ENCODE results near the gene SHC1.

SHC1 gene

DNA sequence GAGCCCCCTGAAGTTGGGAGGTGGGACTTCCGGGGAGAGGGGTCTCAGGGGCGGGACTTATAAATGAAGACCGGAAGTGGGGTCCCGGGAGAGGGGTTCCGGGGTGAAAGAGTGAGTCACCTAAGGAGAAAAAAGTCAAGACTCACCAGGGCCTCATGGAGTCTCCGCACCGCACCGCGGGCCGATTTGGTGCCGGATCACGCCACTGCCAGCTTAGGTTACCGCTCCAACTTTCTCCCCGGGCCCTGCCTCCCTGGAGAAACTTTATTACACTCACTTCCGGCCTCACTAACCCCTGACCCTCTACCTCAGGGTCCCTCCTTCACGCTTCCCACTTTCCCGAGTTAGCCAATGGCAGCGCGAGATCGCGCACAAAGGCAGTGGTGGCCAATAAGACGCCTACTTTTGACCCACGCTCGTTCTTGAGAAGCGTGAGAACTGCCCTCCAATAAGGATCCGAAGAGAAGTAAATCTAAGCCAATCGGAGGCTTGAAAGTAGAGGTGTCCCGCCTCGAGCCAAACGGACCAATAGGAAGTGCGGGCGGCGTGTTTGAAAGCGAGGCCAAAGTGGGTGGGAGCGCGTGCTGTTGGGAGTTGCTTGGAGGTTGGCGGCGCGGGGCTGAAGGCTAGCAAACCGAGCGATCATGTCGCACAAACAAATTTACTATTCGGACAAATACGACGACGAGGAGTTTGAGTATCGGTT lies 3.7 kb upstream of the SHC1 start, which contains the start of gene CKS1B (continued):
- TF ChIP-seq, protein P1, sequence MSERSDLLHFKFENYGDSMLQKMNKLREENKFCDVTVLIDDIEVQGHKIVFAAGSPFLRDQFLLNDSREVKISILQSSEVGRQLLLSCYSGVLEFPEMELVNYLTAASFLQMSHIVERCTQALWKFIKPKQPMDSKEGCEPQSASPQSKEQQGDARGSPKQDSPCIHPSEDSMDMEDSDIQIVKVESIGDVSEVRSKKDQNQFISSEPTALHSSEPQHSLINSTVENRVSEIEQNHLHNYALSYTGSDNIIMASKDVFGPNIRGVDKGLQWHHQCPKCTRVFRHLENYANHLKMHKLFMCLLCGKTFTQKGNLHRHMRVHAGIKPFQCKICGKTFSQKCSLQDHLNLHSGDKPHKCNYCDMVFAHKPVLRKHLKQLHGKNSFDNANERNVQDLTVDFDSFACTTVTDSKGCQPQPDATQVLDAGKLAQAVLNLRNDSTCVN (tag by site-specific recombination; optimal IDR thresholded peaks at IDR 0.05): peak; percentile 79
- no peak for TF ChIP-seq ZNF830 (tag by site-specific recombination; IDR thresholded peaks at IDR 0.05; ENCODE audit: low read depth)
- peak; percentile 75 for TF ChIP-seq ZNF324 (tag by site-specific recombination; IDR thresholded peaks at IDR 0.05)
- peak; percentile 99 for TF ChIP-seq ZBTB20 (tag by site-specific recombination; IDR thresholded peaks at IDR 0.05)
- no peak for TF ChIP-seq ZNF350 (tag by site-specific recombination; IDR thresholded peaks at IDR 0.05)
- peak; percentile 99 for TF ChIP-seq ZNF580 (tag by site-specific recombination; IDR thresholded peaks at IDR 0.05)
- no peak for TF ChIP-seq ZIC2 (tag by site-specific recombination; IDR thresholded peaks at IDR 0.05)
- peak; percentile 40; the same call in 1 of the 2 replicates for TF ChIP-seq SP7 (tag by site-specific recombination; IDR thresholded peaks at IDR 0.05)
- 0 out of 2 replicates have a peak, but pooled peaks have one; percentile 19 for TF ChIP-seq ZNF24 (tag by site-specific recombination; IDR thresholded peaks at IDR 0.05)
- no peak for TF ChIP-seq ZNF292 (tag by site-specific recombination; IDR thresholded peaks at IDR 0.05; ENCODE audit: borderline replicate concordance, low read depth)

DNA sequence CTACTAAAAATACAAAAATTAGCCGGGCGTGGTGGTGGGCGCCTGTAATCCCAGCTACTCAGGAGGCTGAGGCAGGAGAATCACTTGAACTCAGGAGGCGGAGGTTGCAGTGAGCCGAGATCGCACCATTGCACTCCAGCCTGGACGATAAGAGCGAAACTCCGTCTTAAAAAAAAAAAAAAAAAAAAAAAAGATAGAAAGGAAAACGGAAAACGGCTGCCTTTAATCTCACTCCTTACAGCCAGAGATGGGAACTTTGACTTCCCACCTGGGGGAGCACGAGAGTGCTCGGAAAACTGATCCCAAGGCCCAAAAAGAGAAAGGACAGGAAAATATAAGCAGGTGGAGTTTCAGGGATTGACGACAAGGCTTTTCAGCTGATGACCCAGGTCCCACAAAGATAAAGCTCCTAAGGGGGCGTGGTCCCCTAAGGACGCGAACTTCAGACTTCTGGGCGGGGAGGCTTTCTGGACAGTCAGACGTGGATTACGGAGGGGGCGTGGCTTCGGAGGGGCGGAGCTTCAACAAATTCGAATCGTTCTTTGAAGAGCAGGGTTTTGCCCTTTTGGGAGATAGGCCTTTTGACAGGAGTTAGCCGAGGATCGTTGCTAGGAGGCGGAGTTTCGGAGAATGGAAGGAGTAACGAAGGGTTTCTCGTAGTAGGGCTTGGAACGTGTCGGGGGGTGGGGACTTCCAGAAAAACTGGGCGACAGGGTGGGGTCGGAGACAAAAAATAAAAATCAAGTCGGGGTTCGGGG lies 3.0 kb upstream of the SHC1 start:
- Histone ChIP-seq H3K4me1 (ENCODE audit: control insufficient read depth, insufficient read depth, low read length) (peaks cover 12% of the 10 kb centered on the region), H3K27ac (ENCODE audit: extremely low read depth, low read depth, low read length) (peak overlapping the region; percentile 76), H3K4me3 (ENCODE audit: low read depth, low read length) (peak overlapping the region; percentile 68), H3K36me3 (ENCODE audit: control insufficient read depth in 2 of 2, insufficient read depth in 1 of 2, low read length in 2 of 2) (peaks cover 0 to 19% of the 10 kb centered on the region in 2 experiments; a peak in 2 of 3 replicates), H3K9me3 (ENCODE audit: control insufficient read depth, insufficient read depth, low read depth, low read length) (no peaks in the 10 kb centered on the region)
- ChIA-PET CTCF (interaction anchor here (0.6 to 2.7 kb wide), 13 partner anchors 10 to 96 kb away, joined by 3 to 16 read pairs (median 4); partner anchors contain the start of genes FLAD1 and PYGO2), POLR2A (interaction anchor here (0.6 to 6.0 kb wide), 18 partner anchors 8 to 111 kb away, joined by 3 to 69 read pairs (median 8); partner anchors contain the start of genes ADAM15, FLAD1, KCNN3 and LENEP)
- TF ChIP-seq ZBTB6 (tag by site-specific recombination; IDR thresholded peaks at IDR 0.05) (no peak), ZNF239 (tag by site-specific recombination; IDR thresholded peaks at IDR 0.05) (no peak), ZNF223 (tag by site-specific recombination; IDR thresholded peaks at IDR 0.05) (no peak), SP7 (tag by site-specific recombination; IDR thresholded peaks at IDR 0.05) (peak; percentile 65), ZNF843 (tag by site-specific recombination; IDR thresholded peaks at IDR 0.05) (no peak), ZXDB (tag by site-specific recombination; IDR thresholded peaks at IDR 0.05) (peak; percentile 93; the same call in 1 of the 2 replicates), TCF7L2 (IDR thresholded peaks at IDR 0.05; ENCODE audit: borderline replicate concordance, low read depth, low read length) (no peak), PRDM10 (tag by site-specific recombination; IDR thresholded peaks at IDR 0.05) (peak; percentile 46), ZNF23 (tag by site-specific recombination; IDR thresholded peaks at IDR 0.05; ENCODE audit: borderline replicate concordance) (no peak), ZNF157 (tag by site-specific recombination; IDR thresholded peaks at IDR 0.05) (no peak), ZNF48 (tag by site-specific recombination; IDR thresholded peaks at IDR 0.05) (no peak)
- TF ChIP-seq, protein P2, sequence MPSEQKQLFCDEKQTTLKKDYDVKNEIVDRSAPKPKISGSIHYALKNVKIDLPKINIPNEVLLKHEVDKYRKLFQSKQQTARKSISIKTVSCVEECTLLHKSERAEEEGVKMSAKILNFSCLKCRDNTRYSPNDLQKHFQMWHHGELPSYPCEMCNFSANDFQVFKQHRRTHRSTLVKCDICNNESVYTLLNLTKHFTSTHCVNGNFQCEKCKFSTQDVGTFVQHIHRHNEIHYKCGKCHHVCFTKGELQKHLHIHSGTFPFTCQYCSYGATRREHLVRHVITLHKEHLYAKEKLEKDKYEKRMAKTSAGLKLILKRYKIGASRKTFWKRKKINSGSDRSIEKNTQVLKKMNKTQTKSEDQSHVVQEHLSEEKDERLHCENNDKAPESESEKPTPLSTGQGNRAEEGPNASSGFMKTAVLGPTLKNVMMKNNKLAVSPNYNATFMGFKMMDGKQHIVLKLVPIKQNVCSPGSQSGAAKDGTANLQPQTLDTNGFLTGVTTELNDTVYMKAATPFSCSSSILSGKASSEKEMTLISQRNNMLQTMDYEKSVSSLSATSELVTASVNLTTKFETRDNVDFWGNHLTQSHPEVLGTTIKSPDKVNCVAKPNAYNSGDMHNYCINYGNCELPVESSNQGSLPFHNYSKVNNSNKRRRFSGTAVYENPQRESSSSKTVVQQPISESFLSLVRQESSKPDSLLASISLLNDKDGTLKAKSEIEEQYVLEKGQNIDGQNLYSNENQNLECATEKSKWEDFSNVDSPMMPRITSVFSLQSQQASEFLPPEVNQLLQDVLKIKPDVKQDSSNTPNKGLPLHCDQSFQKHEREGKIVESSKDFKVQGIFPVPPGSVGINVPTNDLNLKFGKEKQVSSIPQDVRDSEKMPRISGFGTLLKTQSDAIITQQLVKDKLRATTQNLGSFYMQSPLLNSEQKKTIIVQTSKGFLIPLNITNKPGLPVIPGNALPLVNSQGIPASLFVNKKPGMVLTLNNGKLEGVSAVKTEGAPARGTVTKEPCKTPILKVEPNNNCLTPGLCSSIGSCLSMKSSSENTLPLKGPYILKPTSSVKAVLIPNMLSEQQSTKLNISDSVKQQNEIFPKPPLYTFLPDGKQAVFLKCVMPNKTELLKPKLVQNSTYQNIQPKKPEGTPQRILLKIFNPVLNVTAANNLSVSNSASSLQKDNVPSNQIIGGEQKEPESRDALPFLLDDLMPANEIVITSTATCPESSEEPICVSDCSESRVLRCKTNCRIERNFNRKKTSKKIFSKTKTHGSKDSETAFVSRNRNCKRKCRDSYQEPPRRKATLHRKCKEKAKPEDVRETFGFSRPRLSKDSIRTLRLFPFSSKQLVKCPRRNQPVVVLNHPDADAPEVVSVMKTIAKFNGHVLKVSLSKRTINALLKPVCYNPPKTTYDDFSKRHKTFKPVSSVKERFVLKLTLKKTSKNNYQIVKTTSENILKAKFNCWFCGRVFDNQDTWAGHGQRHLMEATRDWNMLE (tag by site-specific recombination; conservative IDR thresholded peaks at IDR 0.05; ENCODE audit: low read depth): no peak

Measured in HEK293 (cell line).